IMR-90 (cell line): ENCODE measurements around the gene RPS2. TPM values are rescaled to one million over a fixed set of nuclear protein-coding genes. Genes with fewer than 3 reads are reported as not detected.

Experiments used
- ATAC-seq: fragments of 200-7000 bp; cut with Tn5 transposase; 2 replicates; pipeline ENCODE4 v1.9.1; 2020; ENCODE audit warnings: low read depth, mild to moderate bottlenecking, moderate library complexity
- BruUV-seq: library from RNA; stranded (reverse); fragments of 400-500 nt; replicated peaks from 2 replicates; lab custom pipeline; 2021; lab: Mats Ljungman, UMichigan
- CTCF ChIA-PET: fragments of 300-600 bp; formaldehyde crosslinking; extraction: SDS; loops from one replicate; lab custom pipeline; 2021; ENCODE audit warnings: antibody characterized with exemption; lab: Yijun Ruan, JAX
- POLR2A ChIA-PET: fragments of 300-600 bp; sonication (Branson Sonifier 250); formaldehyde crosslinking; loops from one replicate; lab custom pipeline; 2022; ENCODE audit warnings: antibody characterized with exemption; ENCODE audit not compliant: unreplicated experiment; lab: Charles Lee
- DNase-seq: peaks from one replicate; pipeline ENCODE4 v3.0.0; 2013
- H2AFZ ChIP-seq: replicated peaks from 2 replicates; pipeline ENCODE3; 2013; ENCODE audit warnings: low read length, mild to moderate bottlenecking; ENCODE audit not compliant: poor library complexity
- H2AK5ac ChIP-seq: 2 replicates; pipeline ENCODE4 v1.6.1; 2013; ENCODE audit warnings: low read depth, low read length, inconsistent platforms
- H2AK9ac ChIP-seq: replicated peaks from 2 replicates; pipeline ENCODE3; 2013; ENCODE audit warnings: mild to moderate bottlenecking, low read depth, low read length, moderate library complexity; ENCODE audit not compliant: poor library complexity
- H2BK120ac ChIP-seq: 2 replicates; pipeline ENCODE4 v1.6.1; 2013; ENCODE audit warnings: low read depth, low read length, inconsistent platforms
- H2BK15ac ChIP-seq: 3 replicates; pipeline ENCODE4 v1.6.1; 2013; ENCODE audit warnings: low read depth, low read length, inconsistent platforms
- H2BK20ac ChIP-seq: 2 replicates; pipeline ENCODE4 v1.6.1; 2013; ENCODE audit warnings: low read depth, mild to moderate bottlenecking, inconsistent platforms, low read length, moderate library complexity
- H2BK5ac ChIP-seq: 2 replicates; pipeline ENCODE4 v1.6.1; 2013; ENCODE audit warnings: mild to moderate bottlenecking, low read depth, low read length, inconsistent platforms; ENCODE audit not compliant: poor library complexity, severe bottlenecking
- H3K14ac ChIP-seq: replicated peaks from 2 replicates; pipeline ENCODE4 v1.6.1; 2013; ENCODE audit warnings: low read depth, low read length, inconsistent platforms
- H3K18ac ChIP-seq: 2 replicates; pipeline ENCODE4 v1.6.1; 2013; ENCODE audit warnings: low read depth, low read length, control low read depth
- H3K23ac ChIP-seq: 2 replicates; pipeline ENCODE4 v1.6.1; 2013; ENCODE audit warnings: low read depth, low read length, inconsistent platforms
- H3K27ac ChIP-seq: 2 replicates; pipeline ENCODE4 v1.5.1; 2013; ENCODE audit warnings: mild to moderate bottlenecking, control low read depth, low read length; ENCODE audit not compliant: insufficient read depth
- H3K27me3 ChIP-seq: 2 replicates; pipeline ENCODE4 v1.6.1; 2013; ENCODE audit warnings: low read length; ENCODE audit not compliant: control insufficient read depth, insufficient read depth
- H3K36me3 ChIP-seq: 2 replicates; pipeline ENCODE4 v1.6.1; 2013; ENCODE audit warnings: low read length, mixed read lengths; ENCODE audit not compliant: control insufficient read depth, insufficient read depth
- H3K4ac ChIP-seq: 2 replicates; pipeline ENCODE4 v1.6.1; 2013; ENCODE audit warnings: low read depth, low read length, inconsistent platforms
- H3K4me1 ChIP-seq: 2 replicates; pipeline ENCODE4 v1.6.1; 2013; ENCODE audit warnings: low read length, mixed read lengths; ENCODE audit not compliant: control insufficient read depth, insufficient read depth
- H3K4me2 ChIP-seq: 2 replicates; pipeline ENCODE4 v1.6.1; 2013; ENCODE audit warnings: low read depth, mild to moderate bottlenecking, control low read depth, low read length, moderate library complexity
- H3K4me3 ChIP-seq: 2 replicates; pipeline ENCODE4 v1.5.1; 2013; ENCODE audit warnings: low read depth, mild to moderate bottlenecking, control low read depth, low read length, moderate library complexity; ENCODE audit not compliant: insufficient read depth
- H3K56ac ChIP-seq: 2 replicates; pipeline ENCODE4 v1.6.1; 2013; ENCODE audit warnings: low read length, inconsistent platforms; ENCODE audit not compliant: insufficient read depth; ENCODE audit errors: extremely low read depth
- H3K79me1 ChIP-seq, 2 experiments: 2 replicates each; pipeline ENCODE4 v1.6.1; 2013; ENCODE audit warnings: low read length in 2 of 2, inconsistent platforms in 1 of 2, low read depth in 1 of 2
- H3K9ac ChIP-seq: 2 replicates; pipeline ENCODE4 v1.6.1; 2013; ENCODE audit warnings: low read depth, low read length, control low read depth
- H3K9me1 ChIP-seq: 2 replicates; pipeline ENCODE4 v1.6.1; 2013; ENCODE audit warnings: low read length, inconsistent platforms; ENCODE audit not compliant: insufficient read depth
- H3K9me3 ChIP-seq: 2 replicates; pipeline ENCODE4 v1.6.1; 2013; ENCODE audit warnings: low read length; ENCODE audit not compliant: control insufficient read depth, insufficient read depth
- H4K20me1 ChIP-seq: 2 replicates; pipeline ENCODE4 v1.6.1; 2013; ENCODE audit warnings: low read length, inconsistent platforms; ENCODE audit not compliant: insufficient read depth
- H4K5ac ChIP-seq: 2 replicates; pipeline ENCODE4 v1.6.1; 2013; ENCODE audit warnings: mild to moderate bottlenecking, low read depth, low read length, control low read depth
- H4K8ac ChIP-seq, 2 experiments: 2 replicates each; pipeline ENCODE4 v1.6.1; 2013; ENCODE audit warnings: low read depth in 2 of 2, low read length in 2 of 2, control low read depth in 1 of 2, inconsistent platforms in 1 of 2
- H4K91ac ChIP-seq: 2 replicates; pipeline ENCODE4 v1.6.1; 2013; ENCODE audit warnings: low read depth, low read length, inconsistent platforms; ENCODE audit not compliant: insufficient read depth
- BHLHE40 ChIP-seq: fragments of 150-350 bp; IDR thresholded peaks from 2 replicates; pipeline ENCODE4 v1.6.1; 2016; ENCODE audit warnings: mild to moderate bottlenecking, low read depth, low read length
- CEBPB ChIP-seq: IDR thresholded peaks from 2 replicates; pipeline ENCODE4 v1.6.1; 2012; ENCODE audit warnings: low read depth, low read length, improper control_type of control experiment
- CHD1 ChIP-seq: IDR thresholded peaks from 2 replicates; pipeline ENCODE4 v1.6.1; 2012; ENCODE audit warnings: low read depth, low read length, improper control_type of control experiment
- CTCF ChIP-seq: conservative IDR thresholded peaks from 2 replicates; pipeline ENCODE4 v1.5.1; 2012; ENCODE audit warnings: mild to moderate bottlenecking, low read depth, low read length, improper control_type of control experiment
- ELK1 ChIP-seq: fragments of 150-350 bp; IDR thresholded peaks from 2 replicates; pipeline ENCODE4 v1.6.1; 2016; ENCODE audit warnings: low read depth, mild to moderate bottlenecking, low read length, moderate library complexity, borderline replicate concordance
- FOS ChIP-seq: fragments of 150-350 bp; IDR thresholded peaks from 2 replicates; pipeline ENCODE4 v1.6.1; 2016; ENCODE audit warnings: low read depth, low read length
- MAFK ChIP-seq: IDR thresholded peaks from 2 replicates; pipeline ENCODE4 v1.6.1; 2012; ENCODE audit warnings: low read depth, low read length, improper control_type of control experiment
- MAZ ChIP-seq: IDR thresholded peaks from 2 replicates; pipeline ENCODE4 v1.6.1; 2012; ENCODE audit warnings: low read depth, mild to moderate bottlenecking, low read length, improper control_type of control experiment, moderate library complexity, borderline replicate concordance
- NFE2L2 ChIP-seq: fragments of 150-350 bp; IDR thresholded peaks from 2 replicates; pipeline ENCODE4 v1.6.1; 2016; ENCODE audit warnings: low read depth, mild to moderate bottlenecking, low read length
- POLR2A ChIP-seq: IDR thresholded peaks from 2 replicates; pipeline ENCODE4 v1.6.1; 2012; ENCODE audit warnings: mild to moderate bottlenecking, low read depth, low read length
- RAD21 ChIP-seq: IDR thresholded peaks from 2 replicates; pipeline ENCODE4 v1.6.1; 2012; ENCODE audit warnings: low read length, improper control_type of control experiment
- RCOR1 ChIP-seq: IDR thresholded peaks from 2 replicates; pipeline ENCODE4 v1.6.1; 2012; ENCODE audit warnings: mild to moderate bottlenecking, low read length, improper control_type of control experiment; ENCODE audit not compliant: insufficient replicate concordance
- SMC3 ChIP-seq: fragments of 150-350 bp; IDR thresholded peaks from 2 replicates; pipeline ENCODE4 v1.6.1; 2016; ENCODE audit warnings: low read depth, mild to moderate bottlenecking, antibody characterized with exemption, low read length, moderate library complexity
- WGBS, 2 experiments: methylation state at CpG; one replicate each; pipeline versions ENCODE4 v1.1.5 to v1.1.7; 2013; ENCODE audit warnings: missing lambda C conversion rate in 2 of 2; ENCODE audit not compliant: insufficient read length in 1 of 2; ENCODE audit errors: extremely low coverage in 2 of 2; 5-methylcytosine and 5-hydroxymethylcytosine counted together
- dilution Hi-C: fragments of 300-500 bp; cut with HindIII; formaldehyde crosslinking; loops from one replicate; pipeline ENCODE4 v1.14.3; 2018; ENCODE audit warnings: low sequenced_read_pairs; ENCODE audit not compliant: unreplicated experiment
- in situ Hi-C: fragments of 300-500 bp; cut with MboI; formaldehyde crosslinking; loops from 3 replicates; pipeline ENCODE4 v1.14.3; 2019; ENCODE audit warnings: low sequenced_read_pairs, inconsistent platforms, mixed read lengths
- intact Hi-C: fragments of 100-400 bp; cut with micrococcal nuclease; formaldehyde crosslinking; loops from 2 replicates; pipeline ENCODE4 v1.10.0; 2022
- polyA plus RNA-seq, 3 experiments: library from polyadenylated mRNA; depleted of rRNA; stranded (reverse); fragments of >200 nt; gene quantifications; 2 replicates each; pipeline ENCODE4 v1.2.3, GENCODE V29; 2012; ENCODE audit warnings: low replicate concordance in 1 of 3
- total RNA-seq: library from RNA; depleted of rRNA; stranded (reverse); fragments of >200 nt; gene quantifications from 2 replicates; pipeline ENCODE4 v1.2.3, GENCODE V29; 2012

RPS2 gene
- total and polyA plus RNA-seq, 2 of the 4 experiments (the other 2 are of a cell fraction), result 2,703 to 6,941 TPM

- Histone ChIP-seq H3K9me1 (peaks cover 3% of the 10 kb centered on the region; the same call in 1 of the 2 replicates), H2BK15ac (no peak overlapping the region), H3K23ac (no peak overlapping the region), H2AK9ac (no peak overlapping the region), H3K9me3 (no peaks in the 10 kb centered on the region), H2BK20ac (no peak overlapping the region), H2AFZ (no peak overlapping the region), H3K4me2 (no peak overlapping the region), H4K8ac (no peak overlapping the region), H3K4me1 (peaks cover 11% of the 10 kb centered on the region), H3K36me3 (peaks cover 6% of the 10 kb centered on the region), H3K18ac (no peak overlapping the region), H3K9ac (no peak overlapping the region), H3K79me1 (peaks cover 9 to 54% of the 10 kb centered on the region in 2 experiments), H3K4ac (no peak overlapping the region), H3K56ac (no peak overlapping the region), H2BK120ac (no peak overlapping the region), H2AK5ac (no peak overlapping the region), H3K4me3 (no peak overlapping the region), H4K5ac (no peak overlapping the region), H2BK5ac (no peak overlapping the region), H3K27me3 (no peaks in the 10 kb centered on the region), H3K14ac (no peak overlapping the region), H4K91ac (no peak overlapping the region), H4K20me1 (peaks cover 13% of the 10 kb centered on the region), H3K27ac (no peak overlapping the region)
- dilution Hi-C loops, result no loop called here
- intact Hi-C loops, result no loop called here
- DNase-seq (no peak), ATAC-seq (no peak)
- POLR2A ChIA-PET, result no interaction called here
- TF ChIP-seq MAFK, result no peak
- no peak for TF ChIP-seq CEBPB
- no peak for TF ChIP-seq FOS
- no peak for TF ChIP-seq CHD1
- no peak for TF ChIP-seq POLR2A
- TF ChIP-seq NFE2L2, result no peak
- no peak for TF ChIP-seq CTCF
- no peak for TF ChIP-seq MAZ
- TF ChIP-seq ELK1, result no peak
- TF ChIP-seq RCOR1, result no peak
- TF ChIP-seq SMC3, result no peak
- TF ChIP-seq BHLHE40, result no peak
- no peak for TF ChIP-seq RAD21
- WGBS, 2 experiments, result 97% methylated on average over 16 of the region's 41 CpGs; no CpG with 5 or more reads in 1 of the 2 experiments
- in situ Hi-C loops, result no loop called here
- CTCF ChIA-PET, result no interaction called here
- BruUV-seq, result no TSS peak
Observed at GRCh38 chr16:1968146-1968953, 3.7 kb upstream of the RPS2 start.
